ENCODE measurements around the gene ACVR1B. TPM values are rescaled to one million over a fixed set of nuclear protein-coding genes. Genes with fewer than 3 reads are reported as not detected.

ACVR1B gene
- total RNA-seq, 1 donor from 2014 or later, result 12.1 TPM

GRCh38 chr12:52023976-52024688 lies 72.6 kb downstream of the ACVR1B start:
- no peak for DNase-seq (ENCODE audit: low read depth)
- H3K36me3 ChIP-seq (ENCODE audit: control insufficient read depth, insufficient read depth, low read length), result no peaks in the 10 kb centered on the region
- TF ChIP-seq, protein P1, sequence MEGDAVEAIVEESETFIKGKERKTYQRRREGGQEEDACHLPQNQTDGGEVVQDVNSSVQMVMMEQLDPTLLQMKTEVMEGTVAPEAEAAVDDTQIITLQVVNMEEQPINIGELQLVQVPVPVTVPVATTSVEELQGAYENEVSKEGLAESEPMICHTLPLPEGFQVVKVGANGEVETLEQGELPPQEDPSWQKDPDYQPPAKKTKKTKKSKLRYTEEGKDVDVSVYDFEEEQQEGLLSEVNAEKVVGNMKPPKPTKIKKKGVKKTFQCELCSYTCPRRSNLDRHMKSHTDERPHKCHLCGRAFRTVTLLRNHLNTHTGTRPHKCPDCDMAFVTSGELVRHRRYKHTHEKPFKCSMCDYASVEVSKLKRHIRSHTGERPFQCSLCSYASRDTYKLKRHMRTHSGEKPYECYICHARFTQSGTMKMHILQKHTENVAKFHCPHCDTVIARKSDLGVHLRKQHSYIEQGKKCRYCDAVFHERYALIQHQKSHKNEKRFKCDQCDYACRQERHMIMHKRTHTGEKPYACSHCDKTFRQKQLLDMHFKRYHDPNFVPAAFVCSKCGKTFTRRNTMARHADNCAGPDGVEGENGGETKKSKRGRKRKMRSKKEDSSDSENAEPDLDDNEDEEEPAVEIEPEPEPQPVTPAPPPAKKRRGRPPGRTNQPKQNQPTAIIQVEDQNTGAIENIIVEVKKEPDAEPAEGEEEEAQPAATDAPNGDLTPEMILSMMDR (IDR thresholded peaks at IDR 0.05; ENCODE audit: insufficient read depth, low read length, severe bottlenecking), result no peak
- peaks cover 6% of the 10 kb centered on the region for H3K27me3 ChIP-seq (ENCODE audit: control insufficient read depth, insufficient read depth, low read length)
- no peak overlapping the region for H3K4me3 ChIP-seq (ENCODE audit: low read depth, low read length)
- no peak for FAIRE-seq

DNA sequence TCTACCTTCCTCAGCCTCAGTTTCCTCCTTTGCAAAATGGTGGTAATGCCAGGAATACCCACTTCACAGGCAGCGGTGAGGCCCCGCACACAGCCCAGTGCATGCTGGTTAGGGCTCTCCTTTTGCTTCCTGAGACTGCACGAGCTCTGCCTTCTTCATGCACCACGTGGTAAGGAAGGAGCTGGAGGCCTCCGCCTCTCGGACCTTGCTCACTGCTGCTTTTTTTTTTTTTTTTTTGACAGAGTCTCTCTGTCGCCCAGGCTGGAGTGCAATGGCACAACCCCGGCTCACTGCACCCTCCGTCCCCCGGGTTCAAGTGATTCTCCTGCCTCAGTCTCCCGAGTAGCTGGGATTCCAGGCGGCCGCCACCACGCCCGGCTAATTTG lies 73.3 kb downstream of the ACVR1B start:
- H3K4me3 ChIP-seq (ENCODE audit: low read depth, low read length), result no peak overlapping the region
- DNase-seq (ENCODE audit: low read depth) (no peak), FAIRE-seq (no peak)
- TF ChIP-seq, protein P1 (IDR thresholded peaks at IDR 0.05; ENCODE audit: insufficient read depth, low read length, severe bottlenecking), result no peak
- peaks cover 8% of the 10 kb centered on the region for H3K27me3 ChIP-seq (ENCODE audit: control insufficient read depth, insufficient read depth, low read length)
- H3K36me3 ChIP-seq (ENCODE audit: control insufficient read depth, insufficient read depth, low read length), result no peaks in the 10 kb centered on the region

DNA sequence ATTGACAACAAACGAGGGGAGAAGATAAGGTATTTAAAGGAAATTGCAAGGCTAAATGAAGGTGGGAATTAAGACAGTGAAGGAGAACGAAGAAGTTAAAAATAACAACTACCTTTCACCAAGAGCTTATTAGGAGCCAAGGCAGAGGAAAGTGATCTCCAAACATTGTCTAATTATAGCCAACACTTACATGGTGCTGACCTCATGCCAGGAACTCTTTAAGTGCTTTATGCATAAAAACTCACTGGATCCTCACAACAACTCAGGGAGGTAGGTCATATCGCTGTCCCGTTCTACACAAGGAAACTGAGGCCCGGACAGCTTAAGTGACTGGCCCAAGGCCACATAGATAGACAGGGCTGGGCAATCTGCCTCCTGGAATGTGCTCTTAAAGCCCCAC lies 74.8 kb downstream of the ACVR1B start:
- TF ChIP-seq, protein P1 (IDR thresholded peaks at IDR 0.05; ENCODE audit: insufficient read depth, low read length, severe bottlenecking), result no peak
- no peak for DNase-seq (ENCODE audit: low read depth)
- Histone ChIP-seq H3K4me3 (ENCODE audit: low read depth, low read length) (no peak overlapping the region), H3K36me3 (ENCODE audit: control insufficient read depth, insufficient read depth, low read length) (no peaks in the 10 kb centered on the region), H3K27me3 (ENCODE audit: control insufficient read depth, insufficient read depth, low read length) (peaks cover 8% of the 10 kb centered on the region)
- no peak for FAIRE-seq

- H3K4me3 ChIP-seq (ENCODE audit: low read depth, low read length), result no peak overlapping the region
- H3K27me3 ChIP-seq (ENCODE audit: control insufficient read depth, insufficient read depth, low read length), result peaks cover 8% of the 10 kb centered on the region
- TF ChIP-seq, protein P1 (IDR thresholded peaks at IDR 0.05; ENCODE audit: insufficient read depth, low read length, severe bottlenecking), result no peak
- no peak for FAIRE-seq
- DNase-seq (ENCODE audit: low read depth), result no peak
- H3K36me3 ChIP-seq (ENCODE audit: control insufficient read depth, insufficient read depth, low read length), result no peaks in the 10 kb centered on the region
Measured at GRCh38 chr12:52027085-52027843, 75.8 kb downstream of the ACVR1B start.

GRCh38 chr12:52029685-52030084 lies 78.2 kb downstream of the ACVR1B start:
- DNase-seq (ENCODE audit: low read depth) (no peak), FAIRE-seq (no peak)
- Histone ChIP-seq H3K36me3 (ENCODE audit: control insufficient read depth, insufficient read depth, low read length) (no peaks in the 10 kb centered on the region), H3K4me3 (ENCODE audit: low read depth, low read length) (no peak overlapping the region), H3K27me3 (ENCODE audit: control insufficient read depth, insufficient read depth, low read length) (peaks cover 2% of the 10 kb centered on the region)
- TF ChIP-seq, protein P1 (IDR thresholded peaks at IDR 0.05; ENCODE audit: insufficient read depth, low read length, severe bottlenecking), result no peak
